ENCODE data around the gene C10orf105. TPM values are rescaled to one million over a fixed set of nuclear protein-coding genes. Genes with fewer than 3 reads are reported as not detected.

Gene C10orf105
- total RNA-seq, 2 experiments from 2014 or later = 0.25 to 0.33 TPM

- Mint-ChIP-seq H3K4me1 (peaks cover 97% of the 10 kb centered on the region), H3K9me3 (no peaks in the 10 kb centered on the region), H3K36me3 (ENCODE audit: low read depth) (peaks cover 58% of the 10 kb centered on the region), H3K27ac (peak overlapping the region; percentile 95), H3K4me3 (peak overlapping the region; percentile 43), H3K27me3 (no peaks in the 10 kb centered on the region)
- peak; percentile 93 for DNase-seq
- ChIA-PET CTCF (interaction anchor here (0.6 to 4.0 kb wide), 19 partner anchors 9 to 74 kb away, joined by 3 to 40 read pairs (median 5); partner anchors contain the start of gene VSIR), POLR2A (interaction anchor here (1.0 to 15.4 kb wide), 11 partner anchors 9 to 54 kb away, joined by 3 to 310 read pairs (median 18); partner anchors contain the start of gene VSIR)
These were observed 29.2 kb upstream of the C10orf105 start for GRCh38 chr10:71748671-71749191.

GRCh38 chr10:71747551-71748523 is 28.3 kb upstream of the C10orf105 start:
- Mint-ChIP-seq H3K36me3 (ENCODE audit: low read depth) (peaks cover 49% of the 10 kb centered on the region), H3K4me1 (peaks cover 97% of the 10 kb centered on the region)
- no peak for DNase-seq

GRCh38 chr10:71747039-71747531 is 27.5 kb upstream of the C10orf105 start:
- no peaks in the 10 kb centered on the region for H3K9me3 Mint-ChIP-seq
- ChIA-PET POLR2A (interaction anchor here (1.1 to 15.4 kb wide), 7 partner anchors 11 to 49 kb away, joined by 3 to 310 read pairs (median 50); partner anchors contain the start of gene VSIR), CTCF (interaction anchor here (1.5 to 4.0 kb wide), 3 partner anchors 20 to 39 kb away, joined by 6 to 40 read pairs (median 31); partner anchors contain the start of gene VSIR)
- H3K27ac Mint-ChIP-seq = peak overlapping the region; percentile 95
- peaks cover 41% of the 10 kb centered on the region for H3K36me3 Mint-ChIP-seq (ENCODE audit: low read depth)
- no peak overlapping the region for H3K4me3 Mint-ChIP-seq
- peaks cover 97% of the 10 kb centered on the region for H3K4me1 Mint-ChIP-seq
- H3K27me3 Mint-ChIP-seq = no peaks in the 10 kb centered on the region
- no peak for DNase-seq

More at GRCh38 chr10:71747551-71748523, 28.3 kb upstream of the C10orf105 start:
- H3K4me3 Mint-ChIP-seq = no peak overlapping the region
- POLR2A ChIA-PET = interaction anchor here (1.0 to 15.4 kb wide), 11 partner anchors 10 to 53 kb away, joined by 3 to 310 read pairs (median 18); partner anchors contain the start of gene VSIR
- H3K27me3 Mint-ChIP-seq = no peaks in the 10 kb centered on the region
- H3K9me3 Mint-ChIP-seq = no peaks in the 10 kb centered on the region
- CTCF ChIA-PET = interaction anchor here (0.8 to 4.0 kb wide), 15 partner anchors 10 to 75 kb away, joined by 3 to 40 read pairs (median 6); partner anchors contain the start of gene VSIR
- peak overlapping the region; percentile 95 for H3K27ac Mint-ChIP-seq

GRCh38 chr10:71746344-71747037 is 26.9 kb upstream of the C10orf105 start:
- peaks cover 35% of the 10 kb centered on the region for H3K36me3 Mint-ChIP-seq (ENCODE audit: low read depth)
- POLR2A ChIA-PET = interaction anchor here (1.1 to 15.4 kb wide), 7 partner anchors 11 to 48 kb away, joined by 3 to 310 read pairs (median 50); partner anchors contain the start of gene VSIR
- peaks cover 97% of the 10 kb centered on the region for H3K4me1 Mint-ChIP-seq
- H3K27me3 Mint-ChIP-seq = no peaks in the 10 kb centered on the region
- H3K27ac Mint-ChIP-seq = peak overlapping the region; percentile 95
- no peak overlapping the region for H3K4me3 Mint-ChIP-seq
- CTCF ChIA-PET = interaction anchor here (1.5 to 4.0 kb wide), 4 partner anchors 16 to 38 kb away, joined by 5 to 40 read pairs (median 18); partner anchors contain the start of gene VSIR
- H3K9me3 Mint-ChIP-seq = no peaks in the 10 kb centered on the region
- no peak for DNase-seq

GRCh38 chr10:71745664-71746250 is 26.2 kb upstream of the C10orf105 start:
- Mint-ChIP-seq H3K9me3 (no peaks in the 10 kb centered on the region), H3K4me3 (no peak overlapping the region)

GRCh38 chr10:71744897-71745663 is 25.5 kb upstream of the C10orf105 start:
- H3K27me3 Mint-ChIP-seq = no peaks in the 10 kb centered on the region
- DNase-seq = no peak
- H3K27ac Mint-ChIP-seq = peak overlapping the region; percentile 42
- peaks cover 25% of the 10 kb centered on the region for H3K36me3 Mint-ChIP-seq (ENCODE audit: low read depth)
- ChIA-PET POLR2A (interaction anchor here (4.9 to 15.4 kb wide), 4 partner anchors 13 to 29 kb away, joined by 50 to 310 read pairs (median 64); partner anchors contain the start of gene VSIR), CTCF (interaction anchor here (1.6 to 4.0 kb wide), 2 partner anchors 14 to 18 kb away, joined by 5 to 40 read pairs; no protein-coding TSS in a partner anchor)
- H3K4me3 Mint-ChIP-seq = no peak overlapping the region
- peaks cover 100% of the 10 kb centered on the region for H3K4me1 Mint-ChIP-seq
- H3K9me3 Mint-ChIP-seq = no peaks in the 10 kb centered on the region

More at GRCh38 chr10:71745664-71746250, 26.2 kb upstream of the C10orf105 start:
- DNase-seq = no peak
- ChIA-PET CTCF (interaction anchor here (1.6 to 4.0 kb wide), 2 partner anchors 15 to 19 kb away, joined by 5 to 40 read pairs; no protein-coding TSS in a partner anchor), POLR2A (interaction anchor here (3.8 to 15.4 kb wide), 5 partner anchors 12 to 47 kb away, joined by 18 to 310 read pairs (median 62); partner anchors contain the start of gene VSIR)
- Mint-ChIP-seq H3K4me1 (peaks cover 100% of the 10 kb centered on the region), H3K36me3 (ENCODE audit: low read depth) (peaks cover 31% of the 10 kb centered on the region), H3K27me3 (no peaks in the 10 kb centered on the region), H3K27ac (peak overlapping the region; percentile 95)

- CTCF ChIA-PET = interaction anchor here (1.1 to 4.5 kb wide), 4 partner anchors 17 to 152 kb away, joined by 3 to 28 read pairs (median 22); partner anchors contain the start of gene VSIR
- no peak for DNase-seq
- H3K4me3 Mint-ChIP-seq = no peak overlapping the region
- H3K4me1 Mint-ChIP-seq = peaks cover 95% of the 10 kb centered on the region
- peak overlapping the region; percentile 78 for H3K27ac Mint-ChIP-seq
- H3K9me3 Mint-ChIP-seq = no peaks in the 10 kb centered on the region
- peaks cover 14% of the 10 kb centered on the region for H3K36me3 Mint-ChIP-seq (ENCODE audit: low read depth)
- no peaks in the 10 kb centered on the region for H3K27me3 Mint-ChIP-seq
- POLR2A ChIA-PET = interaction anchor here (1.0 to 15.4 kb wide), 3 partner anchors 11 to 30 kb away, joined by 3 to 310 read pairs (median 31); partner anchors contain the start of gene VSIR
These were observed 24.3 kb upstream of the C10orf105 start for GRCh38 chr10:71743866-71744265.

GRCh38 chr10:71743089-71743838 is 23.7 kb upstream of the C10orf105 start:
- peak overlapping the region; percentile 78 for H3K27ac Mint-ChIP-seq
- no peaks in the 10 kb centered on the region for H3K27me3 Mint-ChIP-seq
- H3K4me1 Mint-ChIP-seq = peaks cover 91% of the 10 kb centered on the region
- no peaks in the 10 kb centered on the region for H3K9me3 Mint-ChIP-seq
- peaks cover 9% of the 10 kb centered on the region for H3K36me3 Mint-ChIP-seq (ENCODE audit: low read depth)
- POLR2A ChIA-PET = interaction anchor here (1.0 to 15.4 kb wide), 9 partner anchors 9 to 44 kb away, joined by 3 to 310 read pairs (median 5); partner anchors contain the start of gene VSIR
- DNase-seq = no peak
- CTCF ChIA-PET = interaction anchor here (0.9 to 4.5 kb wide), 7 partner anchors 10 to 153 kb away, joined by 3 to 28 read pairs (median 6); partner anchors contain the start of gene VSIR
- no peak overlapping the region for H3K4me3 Mint-ChIP-seq

- Mint-ChIP-seq H3K36me3 (ENCODE audit: low read depth) (peaks cover 5% of the 10 kb centered on the region), H3K27ac (peak overlapping the region; percentile 78), H3K9me3 (no peaks in the 10 kb centered on the region), H3K4me3 (peak overlapping the region; percentile 43), H3K4me1 (peaks cover 91% of the 10 kb centered on the region), H3K27me3 (no peaks in the 10 kb centered on the region)
- POLR2A ChIA-PET = interaction anchor here (1.0 to 15.4 kb wide), 9 partner anchors 10 to 43 kb away, joined by 3 to 310 read pairs (median 5); partner anchors contain the start of gene VSIR
- no peak for DNase-seq
- CTCF ChIA-PET = interaction anchor here (0.9 to 4.5 kb wide), 7 partner anchors 10 to 154 kb away, joined by 3 to 28 read pairs (median 6); partner anchors contain the start of gene VSIR
These were observed 22.9 kb upstream of the C10orf105 start for GRCh38 chr10:71742301-71743088.

Measured in activated CD4-positive, alpha-beta memory T cell treated with anti-CD3 and anti-CD28 coated beads, Interleukin-2, amount 10 ng/mL, durations not matched to agents 7 days and 5 days (primary cell).